Measurements from ENCODE around the gene PSMA4.

- TF ChIP-seq CTCF (IDR thresholded peaks at IDR 0.05; ENCODE audit: control extremely low read depth in 1 of 3, insufficient read depth in 1 of 3, low read depth in 1 of 3, low read length in 3 of 3), result 0 out of 4 replicates have a peak, but pooled peaks of 1 of the 3 experiments have one; percentile 5
- TF ChIP-seq BRCA1 (IDR thresholded peaks at IDR 0.05; ENCODE audit: low read depth, low read length), result no peak
Measured at GRCh38 chr15:78565951-78566774, 25.9 kb downstream of the PSMA4 start.

Data from H1 (cell line).